ENCODE measurements around the gene TGM1. TPM values are rescaled to one million over a fixed set of nuclear protein-coding genes. Genes with fewer than 3 reads are reported as not detected.
"Not testable (repeated sequence)": the region's sequence is repeated elsewhere in the genome, so short reads cannot be mapped to it uniquely, and the experiment has no call there.

Gene TGM1
- total RNA-seq, 1 donor from 2014 or later, result 1,652 TPM

- ATAC-seq, result peak; percentile 69
Observed at GRCh38 chr14:24232121-24232644, 30.8 kb downstream of the TGM1 start, which contains the start of gene NEDD8. TSS of gene NEDD8 (minus strand) at chr14:24232367. CDS start at chr14:24232267, 100 bp downstream.

- peak; percentile 47 for ATAC-seq
Observed at GRCh38 chr14:24231263-24232120, 31.5 kb downstream of the TGM1 start.

GRCh38 chr14:24228902-24229301, 34.1 kb downstream of the TGM1 start:
- no peak for ATAC-seq

- ATAC-seq, result no peak
Observed at GRCh38 chr14:24226473-24226872, 36.5 kb downstream of the TGM1 start.

GRCh38 chr14:24224618-24225071, 38.3 kb downstream of the TGM1 start:
- no peak for ATAC-seq

GRCh38 chr14:24222987-24223386, 40.0 kb downstream of the TGM1 start:
- peak; percentile 5 for ATAC-seq

- no peak for ATAC-seq
Observed at GRCh38 chr14:24219521-24219920, 43.5 kb downstream of the TGM1 start.

- ATAC-seq, result no peak
Observed at GRCh38 chr14:24219080-24219479, 43.9 kb downstream of the TGM1 start.

- not testable (repeated sequence) for ATAC-seq
Observed at GRCh38 chr14:24216876-24217275, 46.1 kb downstream of the TGM1 start.

- no peak for ATAC-seq
Observed at GRCh38 chr14:24216345-24216699, 46.7 kb downstream of the TGM1 start.

GRCh38 chr14:24215495-24216344, 47.3 kb downstream of the TGM1 start, which contains the start of gene MDP1:
TSS of gene MDP1 (minus strand) at chr14:24216066. CDS start at chr14:24215955, 111 bp downstream.
- ATAC-seq, result peak; percentile 76

GRCh38 chr14:24213866-24214662, 48.9 kb downstream of the TGM1 start:
- ATAC-seq, result no peak

- ATAC-seq, result peak; percentile 90
Observed at GRCh38 chr14:24212924-24213865, 49.8 kb downstream of the TGM1 start, which contains the start of gene CHMP4A. TSS of gene CHMP4A (minus strand) at chr14:24213488. CDS start at chr14:24213439, 49 bp downstream.

GRCh38 chr14:24211311-24211710, 51.7 kb downstream of the TGM1 start:
- ATAC-seq, result no peak

GRCh38 chr14:24207625-24208024, 55.4 kb downstream of the TGM1 start:
- no peak for ATAC-seq

GRCh38 chr14:24207104-24207551, 55.8 kb downstream of the TGM1 start:
- ATAC-seq, result no peak

GRCh38 chr14:24206260-24207103, 56.5 kb downstream of the TGM1 start:
- no peak for ATAC-seq

GRCh38 chr14:24204163-24205146, 58.5 kb downstream of the TGM1 start:
- no peak for ATAC-seq

All from esophagus mucosa (tissue), 1 donor.